Stimulated activated CD4-positive, alpha-beta T cell treated with anti-CD3 and anti-CD28 coated beads, Interleukin-12 subunit alpha, Interleukin-12 subunit beta, amount 100 ng/mL, for 48 hours (primary cell): Measurements from ENCODE around the gene EXTL1.

Source experiments
- DNase-seq, 3 donors: peaks; one replicate each; pipeline ENCODE4 v3.0.0-alpha.2; 2020; ENCODE audit warnings: low read depth in 2 of 3, low spot score in 1 of 3

EXTL1 gene

GRCh38 chr1:26023826-26024225 lies 2.3 kb downstream of the EXTL1 start:
- no peak for DNase-seq

- DNase-seq: no peak
These were observed 3.5 kb downstream of the EXTL1 start for GRCh38 chr1:26025060-26025459.

- no peak for DNase-seq
These were observed 3.9 kb downstream of the EXTL1 start for GRCh38 chr1:26025517-26025916.

- DNase-seq: no peak
These were observed 6.3 kb downstream of the EXTL1 start for GRCh38 chr1:26027716-26028489.

GRCh38 chr1:26028490-26028980 lies 7.0 kb downstream of the EXTL1 start:
- DNase-seq: no peak

- no peak for DNase-seq
These were observed 7.7 kb downstream of the EXTL1 start for GRCh38 chr1:26029054-26029863.

GRCh38 chr1:26029864-26030481 lies 8.4 kb downstream of the EXTL1 start:
- no peak for DNase-seq

GRCh38 chr1:26031196-26031595 lies 9.6 kb downstream of the EXTL1 start:
- no peak for DNase-seq

- DNase-seq: no peak
These were observed 10.1 kb downstream of the EXTL1 start for GRCh38 chr1:26031611-26032220.

GRCh38 chr1:26032656-26033357 lies 11.2 kb downstream of the EXTL1 start:
- DNase-seq: no peak

- DNase-seq: no peak
These were observed 13.1 kb downstream of the EXTL1 start for GRCh38 chr1:26034504-26035202.

GRCh38 chr1:26035203-26035958 lies 13.8 kb downstream of the EXTL1 start:
- DNase-seq: peak; percentile 85 to 92 (median 90)

GRCh38 chr1:26035959-26036755 lies 14.6 kb downstream of the EXTL1 start:
- DNase-seq: peak; percentile 50 to 85 (median 67)

- DNase-seq: no peak
These were observed 15.2 kb downstream of the EXTL1 start for GRCh38 chr1:26036756-26037281.

GRCh38 chr1:26037904-26038303 lies 16.3 kb downstream of the EXTL1 start:
- no peak for DNase-seq

GRCh38 chr1:26038477-26038876 lies 16.9 kb downstream of the EXTL1 start:
- DNase-seq: no peak

- DNase-seq: no peak
These were observed 17.3 kb downstream of the EXTL1 start for GRCh38 chr1:26038904-26039303.

- no peak for DNase-seq
These were observed 19.8 kb downstream of the EXTL1 start for GRCh38 chr1:26041401-26041800.
